Measurements from ENCODE around the gene SETD1B.

GRCh38 chr12:121872546-121873215, 68.9 kb downstream of the SETD1B start:
- TF ChIP-seq CTCF (IDR thresholded peaks at IDR 0.05; ENCODE audit: low read depth, low read length) (no peak), EZH2phosphoT487 (IDR thresholded peaks at IDR 0.05; ENCODE audit: low read depth) (no peak)

All from OCI-LY3 (cell line).